ENCODE data around the gene ESR1.

DNA sequence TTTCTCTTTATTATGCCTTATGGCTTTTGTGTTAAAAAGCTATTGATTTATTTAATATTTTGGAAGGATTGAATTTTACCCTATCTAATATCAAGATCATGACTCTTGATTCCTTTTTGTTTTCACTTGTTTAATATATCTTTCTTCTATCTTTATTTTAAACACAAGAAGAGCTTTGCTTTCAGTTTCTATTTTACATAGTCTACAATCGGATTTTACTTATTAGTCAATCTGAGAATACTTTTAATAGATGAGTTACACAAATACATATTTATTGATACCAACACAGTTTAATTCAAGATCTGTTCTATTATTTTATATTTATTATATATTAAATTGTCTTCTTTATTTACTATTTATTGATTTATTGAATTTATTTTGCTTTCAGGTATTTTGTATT is 218.8 kb downstream of the ESR1 start:
- TF ChIP-seq, protein P1, sequence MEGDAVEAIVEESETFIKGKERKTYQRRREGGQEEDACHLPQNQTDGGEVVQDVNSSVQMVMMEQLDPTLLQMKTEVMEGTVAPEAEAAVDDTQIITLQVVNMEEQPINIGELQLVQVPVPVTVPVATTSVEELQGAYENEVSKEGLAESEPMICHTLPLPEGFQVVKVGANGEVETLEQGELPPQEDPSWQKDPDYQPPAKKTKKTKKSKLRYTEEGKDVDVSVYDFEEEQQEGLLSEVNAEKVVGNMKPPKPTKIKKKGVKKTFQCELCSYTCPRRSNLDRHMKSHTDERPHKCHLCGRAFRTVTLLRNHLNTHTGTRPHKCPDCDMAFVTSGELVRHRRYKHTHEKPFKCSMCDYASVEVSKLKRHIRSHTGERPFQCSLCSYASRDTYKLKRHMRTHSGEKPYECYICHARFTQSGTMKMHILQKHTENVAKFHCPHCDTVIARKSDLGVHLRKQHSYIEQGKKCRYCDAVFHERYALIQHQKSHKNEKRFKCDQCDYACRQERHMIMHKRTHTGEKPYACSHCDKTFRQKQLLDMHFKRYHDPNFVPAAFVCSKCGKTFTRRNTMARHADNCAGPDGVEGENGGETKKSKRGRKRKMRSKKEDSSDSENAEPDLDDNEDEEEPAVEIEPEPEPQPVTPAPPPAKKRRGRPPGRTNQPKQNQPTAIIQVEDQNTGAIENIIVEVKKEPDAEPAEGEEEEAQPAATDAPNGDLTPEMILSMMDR (IDR thresholded peaks at IDR 0.05; ENCODE audit: low read length): no peak
- TF ChIP-seq EZH2phosphoT487 (IDR thresholded peaks at IDR 0.05; ENCODE audit: low read length) (no peak), EZH2 (optimal IDR thresholded peaks at IDR 0.05; ENCODE audit: low read depth, low read length) (no peak)

Measured in MM.1S (cell line).